ENCODE results near the gene DSG2.
"Not testable (repeated sequence)": the region's sequence is repeated elsewhere in the genome, so short reads cannot be mapped to it uniquely, and the experiment has no call there.

The DSG2 gene
- 0 to 0.35 reads per million in 2 donors for total RNA-seq

- DNase-seq: no peak
Measured at GRCh38 chr18:31497836-31498573, at the start of gene DSG2. Gene DSG2 (plus strand): TSS chr18:31498177. CDS start chr18:31498252, 75 bp downstream.

- no peak for DNase-seq
Measured at GRCh38 chr18:31450409-31450808, 47.6 kb upstream of the DSG2 start.

GRCh38 chr18:31451625-31452024 lies 46.4 kb upstream of the DSG2 start:
- no peak for DNase-seq

GRCh38 chr18:31454066-31454708 lies 43.8 kb upstream of the DSG2 start:
- DNase-seq: no peak

GRCh38 chr18:31469629-31470028 lies 28.3 kb upstream of the DSG2 start:
- DNase-seq: no peak

GRCh38 chr18:31478688-31479087 lies 19.3 kb upstream of the DSG2 start:
- DNase-seq: no peak

- DNase-seq: no peak
Measured at GRCh38 chr18:31482051-31482450, 15.9 kb upstream of the DSG2 start.

GRCh38 chr18:31483396-31483795 lies 14.6 kb upstream of the DSG2 start:
- DNase-seq: no peak

- DNase-seq: no peak
Measured at GRCh38 chr18:31484461-31484860, 13.5 kb upstream of the DSG2 start.

GRCh38 chr18:31486165-31486564 lies 11.8 kb upstream of the DSG2 start:
- no peak for DNase-seq

- DNase-seq: no peak
Measured at GRCh38 chr18:31487246-31488015, 10.5 kb upstream of the DSG2 start.

- DNase-seq: no peak
Measured at GRCh38 chr18:31489311-31489710, 8.7 kb upstream of the DSG2 start.

- no peak for DNase-seq
Measured at GRCh38 chr18:31490387-31490786, 7.6 kb upstream of the DSG2 start.

GRCh38 chr18:31490833-31491232 lies 7.1 kb upstream of the DSG2 start:
- DNase-seq: no peak

- no peak for DNase-seq
Measured at GRCh38 chr18:31491586-31491985, 6.4 kb upstream of the DSG2 start.

GRCh38 chr18:31492671-31493070 lies 5.3 kb upstream of the DSG2 start:
- no peak for DNase-seq

- DNase-seq: no peak
Measured at GRCh38 chr18:31493171-31493570, 4.8 kb upstream of the DSG2 start.

GRCh38 chr18:31493941-31494340 lies 4.0 kb upstream of the DSG2 start:
- no peak for DNase-seq

GRCh38 chr18:31494705-31495244 lies 3.2 kb upstream of the DSG2 start:
- not testable (repeated sequence) for DNase-seq

- DNase-seq: no peak
Measured at GRCh38 chr18:31497404-31497835, 557 bp upstream of the DSG2 start.

- no peak for DNase-seq
Measured at GRCh38 chr18:31498574-31499524, 872 bp downstream of the DSG2 start.

- no peak for DNase-seq
Measured at GRCh38 chr18:31500051-31500688, 2.2 kb downstream of the DSG2 start.
